Activated T-cell treated with anti-CD3 and anti-CD28 coated beads, Interleukin-2, amount 50 U/mL, for 24 hours (primary cell): ENCODE data around the gene TMEM179.

Experiments used
- DNase-seq: peaks from one replicate; pipeline ENCODE4 v3.0.0-alpha.2; 2020
- H3K27ac Mint-ChIP-seq: 2 replicates; pipeline ENCODE4 v1.8.0; 2020; ENCODE audit warnings: mild to moderate bottlenecking, mixed read lengths
- H3K27me3 Mint-ChIP-seq: 2 replicates; pipeline ENCODE4 v1.8.0; 2020; ENCODE audit warnings: mixed read lengths
- H3K36me3 Mint-ChIP-seq: 2 replicates; pipeline ENCODE4 v1.8.0; 2020; ENCODE audit warnings: low read depth, mixed read lengths
- H3K4me1 Mint-ChIP-seq: 2 replicates; pipeline ENCODE4 v1.8.0; 2020; ENCODE audit warnings: low read depth, mixed read lengths
- H3K4me3 Mint-ChIP-seq: 2 replicates; pipeline ENCODE4 v1.8.0; 2020; ENCODE audit warnings: mild to moderate bottlenecking, moderate library complexity, mixed read lengths
- H3K9me3 Mint-ChIP-seq: 2 replicates; pipeline ENCODE4 v1.8.0; 2020; ENCODE audit warnings: mixed read lengths

TMEM179 gene

GRCh38 chr14:104557766-104558165, 46.8 kb downstream of the TMEM179 start:
- H3K9me3 Mint-ChIP-seq, result no peaks in the 10 kb centered on the region

GRCh38 chr14:104557086-104557485, 47.5 kb downstream of the TMEM179 start:
- peaks cover 2% of the 10 kb centered on the region for H3K27me3 Mint-ChIP-seq
- H3K36me3 Mint-ChIP-seq, result no peaks in the 10 kb centered on the region
- DNase-seq, result no peak
- H3K4me3 Mint-ChIP-seq, result no peak overlapping the region
- H3K4me1 Mint-ChIP-seq, result no peaks in the 10 kb centered on the region
- H3K27ac Mint-ChIP-seq, result no peak overlapping the region
- H3K9me3 Mint-ChIP-seq, result no peaks in the 10 kb centered on the region

More at GRCh38 chr14:104557766-104558165, 46.8 kb downstream of the TMEM179 start:
- Mint-ChIP-seq H3K27ac (no peak overlapping the region), H3K4me1 (no peaks in the 10 kb centered on the region), H3K4me3 (no peak overlapping the region), H3K27me3 (peaks cover 2% of the 10 kb centered on the region), H3K36me3 (no peaks in the 10 kb centered on the region)
- no peak for DNase-seq

GRCh38 chr14:104556256-104557021, 48.1 kb downstream of the TMEM179 start:
- Mint-ChIP-seq H3K4me1 (no peaks in the 10 kb centered on the region), H3K27ac (no peak overlapping the region), H3K36me3 (no peaks in the 10 kb centered on the region), H3K27me3 (no peaks in the 10 kb centered on the region), H3K9me3 (no peaks in the 10 kb centered on the region), H3K4me3 (no peak overlapping the region)
- no peak for DNase-seq

GRCh38 chr14:104555430-104556255, 48.9 kb downstream of the TMEM179 start:
- H3K4me1 Mint-ChIP-seq, result no peaks in the 10 kb centered on the region
- no peak for DNase-seq
- H3K36me3 Mint-ChIP-seq, result no peaks in the 10 kb centered on the region
- peaks cover 3% of the 10 kb centered on the region for H3K27me3 Mint-ChIP-seq
- no peak overlapping the region for H3K27ac Mint-ChIP-seq
- no peaks in the 10 kb centered on the region for H3K9me3 Mint-ChIP-seq
- H3K4me3 Mint-ChIP-seq, result no peak overlapping the region

- Mint-ChIP-seq H3K27ac (no peak overlapping the region), H3K9me3 (no peaks in the 10 kb centered on the region), H3K27me3 (peaks cover 9% of the 10 kb centered on the region), H3K4me1 (no peaks in the 10 kb centered on the region), H3K36me3 (no peaks in the 10 kb centered on the region), H3K4me3 (no peak overlapping the region)
- no peak for DNase-seq
Observed at GRCh38 chr14:104554608-104555429, 49.8 kb downstream of the TMEM179 start.

- Mint-ChIP-seq H3K4me3 (no peak overlapping the region), H3K4me1 (no peaks in the 10 kb centered on the region), H3K9me3 (no peaks in the 10 kb centered on the region), H3K27me3 (peaks cover 13% of the 10 kb centered on the region), H3K27ac (no peak overlapping the region), H3K36me3 (no peaks in the 10 kb centered on the region)
- no peak for DNase-seq
Observed at GRCh38 chr14:104554088-104554607, 50.4 kb downstream of the TMEM179 start.

- H3K4me3 Mint-ChIP-seq, result no peak overlapping the region
- H3K9me3 Mint-ChIP-seq, result no peaks in the 10 kb centered on the region
- no peaks in the 10 kb centered on the region for H3K36me3 Mint-ChIP-seq
- no peak for DNase-seq
- H3K4me1 Mint-ChIP-seq, result no peaks in the 10 kb centered on the region
- H3K27ac Mint-ChIP-seq, result no peak overlapping the region
- H3K27me3 Mint-ChIP-seq, result peaks cover 15% of the 10 kb centered on the region
Observed at GRCh38 chr14:104553166-104554087, 51.1 kb downstream of the TMEM179 start.

GRCh38 chr14:104552738-104553125, 51.8 kb downstream of the TMEM179 start:
- Mint-ChIP-seq H3K27me3 (peaks cover 15% of the 10 kb centered on the region), H3K27ac (no peak overlapping the region), H3K4me3 (no peak overlapping the region), H3K36me3 (no peaks in the 10 kb centered on the region), H3K9me3 (no peaks in the 10 kb centered on the region), H3K4me1 (no peaks in the 10 kb centered on the region)
- DNase-seq, result no peak

- H3K27ac Mint-ChIP-seq, result no peak overlapping the region
Observed at GRCh38 chr14:104551851-104552737, 52.5 kb downstream of the TMEM179 start.

GRCh38 chr14:104550861-104551728, 53.5 kb downstream of the TMEM179 start:
- Mint-ChIP-seq H3K27me3 (peaks cover 22% of the 10 kb centered on the region), H3K27ac (no peak overlapping the region), H3K4me3 (no peak overlapping the region), H3K36me3 (no peaks in the 10 kb centered on the region), H3K4me1 (no peaks in the 10 kb centered on the region), H3K9me3 (no peaks in the 10 kb centered on the region)
- no peak for DNase-seq

More at GRCh38 chr14:104551851-104552737, 52.5 kb downstream of the TMEM179 start:
- H3K4me1 Mint-ChIP-seq, result no peaks in the 10 kb centered on the region
- peaks cover 17% of the 10 kb centered on the region for H3K27me3 Mint-ChIP-seq
- no peaks in the 10 kb centered on the region for H3K36me3 Mint-ChIP-seq
- no peak for DNase-seq
- H3K4me3 Mint-ChIP-seq, result no peak overlapping the region
- H3K9me3 Mint-ChIP-seq, result no peaks in the 10 kb centered on the region

- H3K4me3 Mint-ChIP-seq, result no peak overlapping the region
Observed at GRCh38 chr14:104550340-104550860, 54.2 kb downstream of the TMEM179 start.

More at GRCh38 chr14:104550340-104550860, 54.2 kb downstream of the TMEM179 start:
- no peaks in the 10 kb centered on the region for H3K4me1 Mint-ChIP-seq
- no peak for DNase-seq
- H3K36me3 Mint-ChIP-seq, result no peaks in the 10 kb centered on the region
- H3K27me3 Mint-ChIP-seq, result peaks cover 22% of the 10 kb centered on the region
- H3K9me3 Mint-ChIP-seq, result no peaks in the 10 kb centered on the region
- no peak overlapping the region for H3K27ac Mint-ChIP-seq
